Measurements from ENCODE around the gene HBG1.
"Not testable (repeated sequence)": the region's sequence is repeated elsewhere in the genome, so short reads cannot be mapped to it uniquely, and the experiment has no call there.

HBG1 gene
- total RNA-seq, result 0 reads per million in 3 experiments

DNA sequence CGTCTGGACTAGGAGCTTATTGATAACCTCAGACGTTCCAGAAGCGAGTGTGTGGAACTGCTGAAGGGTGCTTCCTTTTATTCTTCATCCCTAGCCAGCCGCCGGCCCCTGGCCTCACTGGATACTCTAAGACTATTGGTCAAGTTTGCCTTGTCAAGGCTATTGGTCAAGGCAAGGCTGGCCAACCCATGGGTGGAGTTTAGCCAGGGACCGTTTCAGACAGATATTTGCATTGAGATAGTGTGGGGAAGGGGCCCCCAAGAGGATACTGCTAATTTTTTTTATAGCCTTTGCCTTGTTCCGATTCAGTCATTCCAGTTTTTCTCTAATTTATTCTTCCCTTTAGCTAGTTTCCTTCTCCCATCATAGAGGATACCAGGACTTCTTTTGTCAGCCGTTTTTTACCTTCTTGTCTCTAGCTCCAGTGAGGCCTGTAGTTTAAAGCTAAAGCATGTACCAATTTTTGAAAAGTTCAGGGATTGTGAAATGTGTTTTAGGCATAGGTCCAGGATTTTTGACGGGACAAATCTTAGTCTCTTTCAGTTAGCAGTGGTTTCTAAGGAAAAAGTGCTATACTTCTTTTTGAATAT is at the start of gene HBG1:
Gene HBG1, minus strand, starts transcription at position 51 of the 590 bp plus-strand sequence. CDS start 53 bp downstream, outside the sequence.
- DNase-seq, result not testable (repeated sequence)

GRCh38 chr11:5298451-5298850 is 48.8 kb upstream of the HBG1 start:
- DNase-seq, result no peak

DNA sequence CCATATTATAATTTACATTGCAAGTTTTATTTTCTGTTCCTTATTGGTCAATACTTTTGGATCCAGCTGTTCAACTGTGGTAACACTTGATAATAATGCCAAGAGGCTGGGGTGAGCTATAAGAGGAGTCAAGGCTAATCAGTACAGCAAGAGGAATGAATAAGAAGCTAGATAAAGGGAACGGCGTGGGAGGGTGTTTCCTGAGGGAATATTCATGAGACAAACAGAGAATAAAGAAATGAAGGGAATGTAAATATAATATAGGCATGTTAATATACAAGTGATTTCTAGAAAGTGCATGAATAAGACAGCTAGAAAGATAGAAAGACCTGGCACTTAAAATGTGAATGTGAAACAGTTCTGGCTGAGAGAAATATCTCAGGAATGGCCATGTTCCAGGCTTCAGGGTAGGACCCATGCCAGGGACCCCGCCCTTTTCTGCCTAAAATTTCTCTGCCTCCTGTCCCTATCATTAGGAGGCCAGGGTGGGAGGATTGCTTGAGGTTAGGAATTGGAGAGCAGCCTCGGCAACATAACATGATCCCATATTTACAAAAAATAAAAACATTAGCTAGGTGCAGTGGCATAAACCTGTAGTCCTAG is 48.2 kb upstream of the HBG1 start:
- no peak for DNase-seq

GRCh38 chr11:5294342-5294995 is 44.8 kb upstream of the HBG1 start:
- not testable (repeated sequence) for DNase-seq

- no peak for DNase-seq
Observed at GRCh38 chr11:5293028-5293427, 43.4 kb upstream of the HBG1 start.

DNA sequence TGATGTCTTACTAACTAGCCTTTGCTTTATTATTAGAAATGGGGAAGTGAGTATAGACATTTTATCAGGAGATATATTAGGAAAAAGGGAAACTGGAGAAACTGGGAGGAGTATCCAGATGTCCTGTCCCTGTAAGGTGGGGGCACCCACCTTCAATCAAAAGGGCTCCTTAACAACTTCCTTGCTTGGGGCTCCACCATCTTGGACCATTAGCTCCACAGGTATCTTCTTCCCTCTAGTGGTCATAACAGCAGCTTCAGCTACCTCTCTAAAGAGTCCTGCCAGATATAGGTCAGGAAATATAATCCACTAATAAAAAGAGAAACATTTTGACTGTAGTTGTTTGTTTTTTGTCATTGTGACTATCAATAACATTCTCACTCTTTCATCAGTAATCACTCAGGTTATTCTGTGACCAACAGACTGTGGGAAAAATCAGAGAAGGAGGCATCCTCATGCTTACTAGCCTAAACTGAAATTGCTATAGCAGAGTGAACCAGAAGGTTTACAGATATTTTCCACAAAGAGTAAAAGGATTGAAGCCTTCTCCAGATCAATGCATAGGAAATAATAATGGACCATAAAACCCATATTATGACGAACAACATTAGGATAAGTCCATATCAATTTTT is 41.7 kb upstream of the HBG1 start:
- DNase-seq, result no peak

DNA sequence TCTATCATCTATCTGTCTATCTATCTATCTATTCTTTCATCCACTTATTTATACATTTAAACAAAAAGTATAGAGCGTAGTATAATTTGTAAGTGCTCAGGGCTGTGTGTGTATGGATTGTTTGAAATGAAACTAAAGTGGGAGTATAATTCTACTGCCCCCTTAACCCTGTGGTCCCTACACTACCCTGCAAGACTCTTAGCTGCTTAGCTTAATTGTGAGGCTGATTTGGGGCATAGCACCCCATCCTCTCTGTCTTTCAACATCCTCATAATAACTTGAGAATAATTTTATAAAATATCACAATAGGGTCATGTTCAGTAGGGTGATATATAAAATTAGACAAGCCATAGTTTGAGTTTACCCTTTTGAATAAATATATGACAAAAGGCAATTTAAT is 40.4 kb upstream of the HBG1 start:
- DNase-seq, result no peak

GRCh38 chr11:5289696-5290095 is 40.0 kb upstream of the HBG1 start:
- DNase-seq, result no peak

DNA sequence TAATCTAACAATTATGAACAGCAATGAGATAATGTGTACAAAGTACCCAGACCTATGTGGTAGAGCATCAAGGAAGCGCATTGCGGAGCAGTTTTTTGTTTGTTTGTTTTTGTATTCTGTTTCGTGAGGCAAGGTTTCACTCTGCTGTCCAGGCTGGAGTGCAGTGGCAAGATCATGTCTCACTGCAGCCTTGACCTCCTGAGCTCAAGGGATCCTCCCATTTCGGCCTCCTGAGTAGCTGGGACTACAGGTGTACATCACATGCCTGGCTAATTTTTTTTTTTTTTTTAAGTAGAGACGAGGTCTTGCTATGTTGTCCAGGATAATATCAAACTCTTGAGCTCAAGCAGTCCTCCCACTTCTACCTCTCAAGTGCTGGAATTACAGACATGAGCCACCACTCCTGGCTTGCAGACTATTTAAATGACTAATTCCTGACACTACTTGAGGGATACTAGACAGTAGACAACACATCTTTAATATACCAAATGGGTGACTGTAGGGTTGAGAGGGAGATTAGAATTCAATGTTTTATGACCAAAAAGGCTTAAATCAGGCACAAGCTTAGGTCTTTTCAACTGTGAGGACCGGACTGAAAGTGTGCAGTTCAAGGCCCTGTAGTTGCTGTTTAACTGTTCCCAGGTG is 39.4 kb upstream of the HBG1 start:
- DNase-seq, result no peak

GRCh38 chr11:5288108-5288905 is 38.6 kb upstream of the HBG1 start:
- DNase-seq, result no peak

GRCh38 chr11:5286901-5287300 is 37.2 kb upstream of the HBG1 start:
- DNase-seq, result no peak

DNA sequence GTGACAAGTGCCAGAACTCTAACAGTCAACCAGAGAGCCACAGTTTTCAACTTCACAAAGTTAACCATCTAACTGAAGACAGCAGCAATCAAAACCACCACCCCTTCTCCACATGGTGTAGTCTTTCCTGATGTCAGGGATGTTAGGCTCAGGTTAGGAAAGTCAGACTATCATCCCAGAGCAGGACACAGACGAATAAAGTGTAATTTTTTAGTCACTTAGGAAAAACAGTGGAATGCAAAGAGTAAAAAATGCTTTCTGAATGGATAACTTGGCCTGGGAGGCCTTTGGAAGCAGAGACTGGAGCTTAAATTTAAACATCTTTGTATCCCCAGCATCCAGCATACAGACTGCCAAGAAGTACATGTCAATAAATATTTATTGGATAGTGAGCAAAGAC is 36.7 kb upstream of the HBG1 start:
- no peak for DNase-seq

DNA sequence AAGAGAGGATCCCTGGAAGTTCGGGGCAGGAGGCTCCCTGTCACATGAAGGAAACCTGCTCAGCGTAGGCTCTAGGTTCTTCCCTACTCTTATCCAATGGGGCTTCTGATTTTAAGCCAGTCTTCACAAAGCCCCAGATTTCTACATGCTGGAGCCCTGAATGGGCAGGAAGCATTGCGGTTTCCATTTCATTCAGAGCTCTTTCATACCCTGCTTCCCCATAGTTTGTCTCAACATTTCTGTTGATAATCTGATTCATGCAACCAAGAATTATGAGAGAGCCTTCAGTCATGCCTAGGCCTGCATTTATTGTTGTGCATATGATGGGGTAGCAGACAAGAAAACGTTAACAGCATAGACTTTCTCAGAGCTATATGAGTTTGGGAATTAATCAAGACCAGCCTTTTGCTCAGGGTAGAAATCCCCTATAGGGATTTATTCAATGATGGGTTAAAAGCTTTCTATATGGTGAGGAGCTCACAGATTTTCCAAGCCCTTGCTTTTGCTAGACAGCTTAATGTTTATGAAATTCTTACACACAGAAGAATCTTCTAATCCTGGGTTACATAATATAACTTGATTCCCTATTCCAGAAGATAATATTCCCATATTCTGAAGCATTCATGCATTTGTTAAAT is 36.2 kb upstream of the HBG1 start:
- DNase-seq, result no peak

DNA sequence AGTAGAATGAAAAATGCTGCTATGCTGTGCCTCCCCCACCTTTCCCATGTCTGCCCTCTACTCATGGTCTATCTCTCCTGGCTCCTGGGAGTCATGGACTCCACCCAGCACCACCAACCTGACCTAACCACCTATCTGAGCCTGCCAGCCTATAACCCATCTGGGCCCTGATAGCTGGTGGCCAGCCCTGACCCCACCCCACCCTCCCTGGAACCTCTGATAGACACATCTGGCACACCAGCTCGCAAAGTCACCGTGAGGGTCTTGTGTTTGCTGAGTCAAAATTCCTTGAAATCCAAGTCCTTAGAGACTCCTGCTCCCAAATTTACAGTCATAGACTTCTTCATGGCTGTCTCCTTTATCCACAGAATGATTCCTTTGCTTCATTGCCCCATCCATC is 35.0 kb upstream of the HBG1 start:
- no peak for DNase-seq

- DNase-seq, result no peak
Observed at GRCh38 chr11:5283882-5284281, 34.2 kb upstream of the HBG1 start.

GRCh38 chr11:5283086-5283485 is 33.4 kb upstream of the HBG1 start:
- no peak for DNase-seq

GRCh38 chr11:5282628-5283027 is 33.0 kb upstream of the HBG1 start:
- no peak for DNase-seq

DNA sequence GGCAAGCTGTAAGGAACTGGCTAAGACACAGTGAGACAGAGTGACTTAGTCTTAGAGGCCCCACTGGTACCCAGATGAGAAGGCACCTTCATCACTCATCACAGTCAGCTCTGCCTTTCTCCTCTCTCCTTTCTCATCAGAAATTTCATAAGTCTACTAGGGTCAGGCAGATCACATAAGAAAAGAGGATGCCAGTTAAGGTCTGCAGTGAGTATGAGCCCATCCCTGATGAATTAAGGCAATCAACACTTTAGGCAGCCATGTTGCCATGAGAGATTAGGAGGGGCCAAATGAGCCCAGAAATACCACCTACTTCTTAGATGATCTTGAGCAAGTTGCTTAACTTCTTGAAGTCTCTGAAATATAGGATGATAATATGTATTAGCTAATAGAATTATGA is 31.9 kb upstream of the HBG1 start:
- DNase-seq, result no peak

DNA sequence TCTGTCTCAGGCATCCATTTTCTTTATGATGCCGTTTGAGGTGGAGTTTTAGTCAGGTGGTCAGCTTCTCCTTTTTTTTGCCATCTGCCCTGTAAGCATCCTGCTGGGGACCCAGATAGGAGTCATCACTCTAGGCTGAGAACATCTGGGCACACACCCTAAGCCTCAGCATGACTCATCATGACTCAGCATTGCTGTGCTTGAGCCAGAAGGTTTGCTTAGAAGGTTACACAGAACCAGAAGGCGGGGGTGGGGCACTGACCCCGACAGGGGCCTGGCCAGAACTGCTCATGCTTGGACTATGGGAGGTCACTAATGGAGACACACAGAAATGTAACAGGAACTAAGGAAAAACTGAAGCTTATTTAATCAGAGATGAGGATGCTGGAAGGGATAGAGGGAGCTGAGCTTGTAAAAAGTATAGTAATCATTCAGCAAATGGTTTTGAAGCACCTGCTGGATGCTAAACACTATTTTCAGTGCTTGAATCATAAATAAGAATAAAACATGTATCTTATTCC is 31.0 kb upstream of the HBG1 start:
- DNase-seq, result no peak

- DNase-seq, result no peak
Observed at GRCh38 chr11:5279471-5280090, 29.9 kb upstream of the HBG1 start.

- DNase-seq, result no peak
Observed at GRCh38 chr11:5277807-5278382, 28.2 kb upstream of the HBG1 start.

Data from central memory CD4-positive, alpha-beta T cell (primary cell).